GM12878 (cell line): ENCODE results near the gene ILKAP. TPM values are rescaled to one million over a fixed set of nuclear protein-coding genes. Genes with fewer than 3 reads are reported as not detected.

ENCODE experiments used
- ATAC-seq: fragments of 200-7000 bp; cut with Tn5 transposase; 3 replicates; pipeline ENCODE4 v1.9.1; 2020; ENCODE audit warnings: mild to moderate bottlenecking, moderate library complexity
- Bru-seq: library from RNA; stranded (reverse); fragments of 400-500 nt; gene quantifications from one replicate; lab custom pipeline; 2021; lab: Mats Ljungman, UMichigan
- BruChase-seq, 2 experiments: library from RNA; stranded (reverse); fragments of 400-500 nt; gene quantifications; one replicate each; lab custom pipeline; 2021; lab: Mats Ljungman, UMichigan
- BruUV-seq: library from RNA; stranded (reverse); fragments of 400-500 nt; replicated peaks from 2 replicates; lab custom pipeline; 2021; lab: Mats Ljungman, UMichigan
- CTCF ChIA-PET: fragments of 300-600 bp; sonication (Branson Sonifier 250); formaldehyde crosslinking; extraction: SDS; loops from one replicate; lab custom pipeline; 2021; ENCODE audit warnings: inconsistent platforms; lab: Yijun Ruan, JAX
- POLR2A ChIA-PET: fragments of 350-600 bp; formaldehyde crosslinking; extraction: SDS; loops from one replicate; lab custom pipeline; 2021; ENCODE audit warnings: inconsistent platforms; lab: Charles Lee
- RAD21 ChIA-PET: fragments of 300-600 bp; sonication (Branson Sonifier 250); formaldehyde crosslinking; loops from one replicate; lab custom pipeline; 2023; ENCODE audit warnings: antibody characterized with exemption; ENCODE audit not compliant: unreplicated experiment; lab: Charles Lee
- SMC1A ChIA-PET: fragments of 300-600 bp; sonication (Branson Sonifier 250); formaldehyde crosslinking; loops from one replicate; lab custom pipeline; 2023; ENCODE audit not compliant: unreplicated experiment, uncharacterized antibody; lab: Charles Lee
- DNase-seq: peaks from one replicate; pipeline ENCODE4 v3.0.0-alpha.2; 2011; ENCODE audit warnings: low read depth, low spot score
- FAIRE-seq: peaks from 3 replicates; lab custom pipeline; 2011; peaks lifted over from hg19 to GRCh38; lab: Jason Lieb, UNC
- H2AFZ ChIP-seq: 2 replicates; pipeline ENCODE4 v1.6.0; 2011; ENCODE audit warnings: low read depth, low read length, control low read depth; ENCODE audit not compliant: control insufficient read depth
- H3K27ac ChIP-seq: 2 replicates; pipeline ENCODE4 v1.5.1; 2011; ENCODE audit warnings: control low read depth; ENCODE audit not compliant: control insufficient read depth, insufficient read depth
- H3K27me3 ChIP-seq, 2 experiments: replicated peaks in 1 of 2; 2 replicates each; pipeline versions ENCODE4 v1.6.0 to v1.6.1; 2011; ENCODE audit warnings: low read length in 1 of 2; ENCODE audit not compliant: control insufficient read depth in 2 of 2, insufficient read depth in 2 of 2
- H3K36me3 ChIP-seq, 2 experiments: 2 replicates each; pipeline ENCODE4 v1.5.1; 2011; ENCODE audit warnings: low read length in 1 of 2; ENCODE audit not compliant: control insufficient read depth in 2 of 2, insufficient read depth in 2 of 2
- H3K4me1 ChIP-seq: 2 replicates; pipeline ENCODE4 v1.6.1; 2011; ENCODE audit warnings: mild to moderate bottlenecking, low read length, moderate library complexity, mixed read lengths; ENCODE audit not compliant: control insufficient read depth, insufficient read depth
- H3K4me2 ChIP-seq: 2 replicates; pipeline ENCODE4 v1.6.0; 2011; ENCODE audit warnings: control low read depth; ENCODE audit not compliant: control insufficient read depth, insufficient read depth
- H3K4me3 ChIP-seq: fragments of 200-600 bp; sonication (generic); 2 replicates; pipeline ENCODE4 v1.5.1; 2016
- H3K79me2 ChIP-seq: 2 replicates; pipeline ENCODE4 v1.6.0; 2011; ENCODE audit warnings: low read length; ENCODE audit not compliant: control insufficient read depth, insufficient read depth
- H3K9ac ChIP-seq: 2 replicates; pipeline ENCODE4 v1.8.0; 2011; ENCODE audit warnings: low read length, control low read depth, mixed read lengths; ENCODE audit not compliant: control insufficient read depth, insufficient read depth
- H3K9me3 ChIP-seq: replicated peaks from 3 replicates; pipeline ENCODE4 v1.5.1; 2011; ENCODE audit warnings: mild to moderate bottlenecking, low read length; ENCODE audit not compliant: control insufficient read depth, insufficient read depth
- H4K20me1 ChIP-seq: 2 replicates; pipeline ENCODE4 v1.6.0; 2011; ENCODE audit not compliant: control insufficient read depth, insufficient read depth
- CHD2 ChIP-seq: IDR thresholded peaks from 2 replicates; pipeline ENCODE4 v1.6.1; 2011; ENCODE audit warnings: low read depth, low read length, improper control_type of control experiment, borderline replicate concordance
- NFYB ChIP-seq: IDR thresholded peaks from 2 replicates; pipeline ENCODE4 v1.6.1; 2011; ENCODE audit warnings: low read depth, mild to moderate bottlenecking, low read length, improper control_type of control experiment, moderate library complexity; ENCODE audit not compliant: insufficient read depth
- NR2C1 ChIP-seq: fragments of 450-650 bp; IDR thresholded peaks from 2 replicates; pipeline ENCODE4 v1.6.1; 2017; ENCODE audit warnings: antibody characterized with exemption, mild to moderate bottlenecking, moderate library complexity
- NRF1 ChIP-seq: conservative IDR thresholded peaks from 2 replicates; pipeline ENCODE4 v1.6.1; 2011; ENCODE audit warnings: mild to moderate bottlenecking, low read depth, low read length, improper control_type of control experiment
- POLR2AphosphoS2 ChIP-seq: IDR thresholded peaks from 2 replicates; pipeline ENCODE4 v1.6.1; 2011; ENCODE audit warnings: low read depth, mild to moderate bottlenecking, low read length, improper control_type of control experiment, moderate library complexity
- SIX5 ChIP-seq: IDR thresholded peaks from 2 replicates; pipeline ENCODE4 v1.6.1; 2011; ENCODE audit warnings: mild to moderate bottlenecking, low read depth, low read length, moderate library complexity; ENCODE audit not compliant: severe bottlenecking
- SP1 ChIP-seq: IDR thresholded peaks from one replicate; pipeline ENCODE4 v1.6.1; 2011; ENCODE audit warnings: low read depth, low read length
- SPI1 ChIP-seq: IDR thresholded peaks from 2 replicates; pipeline ENCODE4 v1.6.1; 2011; ENCODE audit warnings: low read depth, mild to moderate bottlenecking, low read length, moderate library complexity, borderline replicate concordance; ENCODE audit not compliant: insufficient read depth
- STAT3 ChIP-seq: IDR thresholded peaks from 2 replicates; pipeline ENCODE4 v1.6.1; 2011; ENCODE audit warnings: low read depth, low read length, improper control_type of control experiment
- ZBED1 ChIP-seq: IDR thresholded peaks from 2 replicates; pipeline ENCODE4 v1.6.1; 2016; ENCODE audit warnings: borderline replicate concordance
- ZNF24 ChIP-seq: fragments of 450-650 bp; IDR thresholded peaks from 2 replicates; pipeline ENCODE4 v1.6.1; 2017; ENCODE audit warnings: antibody characterized with exemption, mild to moderate bottlenecking
- WGBS: methylation state at CpG from one replicate; pipeline ENCODE4 v1.1.6; 2016; ENCODE audit warnings: low lambda C conversion rate; ENCODE audit not compliant: insufficient replicate concordance, insufficient coverage; ENCODE audit errors: missing lambda C conversion rate; 5-methylcytosine and 5-hydroxymethylcytosine counted together
- in situ Hi-C: fragments of 300-500 bp; cut with MboI; formaldehyde crosslinking; loops from 9 replicates; pipeline ENCODE4 v1.14.3; 2018; ENCODE audit warnings: mixed read lengths
- intact Hi-C: fragments of 100-400 bp; cut with micrococcal nuclease; formaldehyde crosslinking; loops from one replicate; pipeline ENCODE4 v1.14.2; 2022; ENCODE audit not compliant: unreplicated experiment
- long read RNA-seq, 2 experiments: library from polyadenylated mRNA; unstranded; transcript quantifications; one replicate each; pipeline ENCODE4 v2.0.0, GENCODE V29; 2019 to 2020
- polyA minus RNA-seq, 3 experiments: library from RNA; depleted of rRNA, polyadenylated mRNA; stranded (reverse); fragments of >200 nt; gene quantifications; 2 replicates each; pipeline ENCODE4 v1.2.3, GENCODE V29; 2011
- polyA plus RNA-seq, 11 experiments: library from polyadenylated mRNA; depleted of rRNA in 4 of 11; unstranded in 6 of 11; stranded (reverse) in 5 of 11; fragments of >200 nt; fragmentation: Nextera tagmentation in 4 of 11; fragmentation: Illumina TruSeq in 1 of 11; extraction: Ambion mirVana in 4 of 11; extraction: Trizol in 1 of 11; gene quantifications; 1 replicate in 1 of 11; 2 replicates in 10 of 11; pipeline versions ENCODE4 v1.2.1 to v1.2.3, GENCODE V29; 2011 to 2016; ENCODE audit warnings: inconsistent platforms in 2 of 11, missing spikeins in 2 of 11, low read depth in 1 of 11
- total RNA-seq, 4 experiments: library from RNA; depleted of rRNA in 3 of 4; stranded (reverse); fragments of >200 nt in 3 of 4; fragmentation: Illumina TruSeq in 1 of 4; extraction: Trizol in 1 of 4; gene quantifications; 2 replicates each; pipeline versions ENCODE4 v1.2.1 to v1.2.3, GENCODE V29; 2013 to 2021
- TF ChIP-seq, protein P1 (sequence below): IDR thresholded peaks from 2 replicates; pipeline ENCODE4 v1.6.1; 2011; ENCODE audit warnings: borderline replicate concordance, low read depth, mild to moderate bottlenecking, moderate library complexity, mixed read lengths, low read length; ENCODE audit not compliant: insufficient read depth; ENCODE audit errors: extremely low read length
- TF ChIP-seq, protein P2 (sequence below): IDR thresholded peaks from 2 replicates; pipeline ENCODE4 v1.6.1; 2011; ENCODE audit warnings: borderline replicate concordance, low read depth, mild to moderate bottlenecking, moderate library complexity, low read length; ENCODE audit not compliant: insufficient read depth, poor library complexity, severe bottlenecking

Gene ILKAP, protein sequence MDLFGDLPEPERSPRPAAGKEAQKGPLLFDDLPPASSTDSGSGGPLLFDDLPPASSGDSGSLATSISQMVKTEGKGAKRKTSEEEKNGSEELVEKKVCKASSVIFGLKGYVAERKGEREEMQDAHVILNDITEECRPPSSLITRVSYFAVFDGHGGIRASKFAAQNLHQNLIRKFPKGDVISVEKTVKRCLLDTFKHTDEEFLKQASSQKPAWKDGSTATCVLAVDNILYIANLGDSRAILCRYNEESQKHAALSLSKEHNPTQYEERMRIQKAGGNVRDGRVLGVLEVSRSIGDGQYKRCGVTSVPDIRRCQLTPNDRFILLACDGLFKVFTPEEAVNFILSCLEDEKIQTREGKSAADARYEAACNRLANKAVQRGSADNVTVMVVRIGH
- 79.6 and 82.1 TPM in 2 replicates for total RNA-seq (2013; cell fraction: nucleolus; rRNA removed)
- total RNA-seq (2014; rRNA removed) (30.2 and 30.8 TPM in 2 replicates), total RNA-seq (2014; rRNA removed; fragmentation: Illumina TruSeq; extraction: Trizol) (22.9 and 24.0 TPM in 2 replicates), total RNA-seq (2021) (42.2 and 44.5 TPM in 2 replicates), polyA plus RNA-seq (2011; rRNA removed) (39.2 and 46.5 TPM in 2 replicates), polyA plus RNA-seq (2014; fragmentation: Illumina TruSeq; extraction: Trizol) (23.7 and 30.2 TPM in 2 replicates), polyA plus RNA-seq (2014; fragmentation: Nextera tagmentation; extraction: Ambion mirVana) (10 to 100 TPM in 1 of 2 experiments, 1 to 10 TPM in 1; 4.2 to 11.2 TPM), polyA plus RNA-seq (2014; rRNA removed) (55.8 and 65.3 TPM in 2 replicates), polyA plus RNA-seq (2016; fragmentation: Nextera tagmentation; extraction: Ambion mirVana) (10 to 100 TPM; 63.8 to 64.8 TPM), polyA minus RNA-seq (2011; rRNA and poly(A)+ RNA removed) (35.7 and 40.7 TPM in 2 replicates), Bru-seq, nascent RNA (percentile 92 among the genes with signal in this experiment), BruChase-seq, experiment 1, labeled RNA remaining after a 6-hour chase (percentile 90 among the genes with signal in this experiment), BruChase-seq, experiment 2, labeled RNA remaining after a 2-hour chase (percentile 91 among the genes with signal in this experiment)
- 15.1 TPM for polyA plus RNA-seq (2011; ENCODE audit: low read depth)
- polyA plus RNA-seq (2011; cell fraction: cytosol; rRNA removed): 33.9 and 48.0 TPM in 2 replicates
- polyA plus RNA-seq (2011; cell fraction: nucleus; rRNA removed): 84.1 and 110 TPM in 2 replicates
- 23.5 and 26.6 TPM in 2 replicates for polyA plus RNA-seq (2012)
- 9.7 and 12.7 TPM in 2 replicates for polyA minus RNA-seq (2011; cell fraction: cytosol; rRNA and poly(A)+ RNA removed)
- 30.6 and 68.0 TPM in 2 replicates for polyA minus RNA-seq (2011; cell fraction: nucleus; rRNA and poly(A)+ RNA removed)
- long read RNA-seq, experiment 1, transcript ILKAP-201 (12 exons, 1,490 nt): major isoform, 40 of 51 reads
- long read RNA-seq, experiment 1, partial matches to known transcripts: 2 of 51 reads
- long read RNA-seq, experiment 1, other reads (novel, unspliced or antisense): 9 of 51 reads
- long read RNA-seq, experiment 2, transcript ILKAP-201 (12 exons, 1,490 nt): major isoform, 92 of 128 reads
- long read RNA-seq, experiment 2, partial matches to known transcripts: 7 of 128 reads
- long read RNA-seq, experiment 2, other reads (novel, unspliced or antisense): 26 of 128 reads

GRCh38 chr2:238203094-238203972 lies at the start of gene ILKAP:
TSS of gene ILKAP (minus strand) at chr2:238203695. CDS start at chr2:238203553, 142 bp downstream.
- Histone ChIP-seq H3K27me3 (no peaks in the 10 kb centered on the region), H3K4me1 (peaks cover 12% of the 10 kb centered on the region), H3K27ac (peak within 1 kb of the TSS; percentile 76), H3K36me3 (no peaks in the 10 kb centered on the region), H3K9ac (peak within 1 kb of the TSS; percentile 88), H3K4me2 (peak within 1 kb of the TSS; percentile 93), H4K20me1 (peaks cover 6% of the 10 kb centered on the region), H2AFZ (peak within 1 kb of the TSS; percentile 83), H3K4me3 (peak within 1 kb of the TSS; percentile 79), H3K9me3 (no peaks in the 10 kb centered on the region), H3K79me2 (peaks cover 54% of the 10 kb centered on the region)
- intact Hi-C loops: loop anchor here (5.0 kb wide), 1 partner anchor 39 kb away; the partner anchor contains the start of gene HES6
- FAIRE-seq: no peak
- no peak for DNase-seq
- under 1% methylated on average over 78 of the region's 126 CpGs for WGBS
- SMC1A ChIA-PET: interaction anchor here (0.9 to 1.6 kb wide), 4 partner anchors 8 to 375 kb away, joined by 3 to 6 read pairs (median 4); no protein-coding TSS in a partner anchor
- ATAC-seq: peak; percentile 95
- POLR2A ChIA-PET: interaction anchor here (0.5 to 1.5 kb wide), 5 partner anchors 28 to 1049 kb away, joined by 3 to 5 read pairs (median 4); no protein-coding TSS in a partner anchor
- no TSS peak for BruUV-seq
- RAD21 ChIA-PET: interaction anchor here (0.9 to 1.5 kb wide), 3 partner anchors 60 to 234 kb away, joined by 3 to 5 read pairs (median 3); no protein-coding TSS in a partner anchor
- CTCF ChIA-PET: interaction anchor here (0.6 to 1.1 kb wide), 4 partner anchors 60 to 273 kb away, joined by 3 to 4 read pairs (median 3); no protein-coding TSS in a partner anchor
- in situ Hi-C loops: no loop called here
- peak; percentile 13; the same call in 1 of the 2 replicates for TF ChIP-seq CHD2
- TF ChIP-seq NR2C1: 0 out of 2 replicates have a peak, but pooled peaks have one; percentile 13
- TF ChIP-seq SPI1: no peak
- peak; percentile 56; the same call in 1 of the 2 replicates for TF ChIP-seq NFYB
- TF ChIP-seq NRF1: peak; percentile 60
- no peak for TF ChIP-seq ZBED1
- no peak for TF ChIP-seq STAT3
- TF ChIP-seq, protein P1, sequence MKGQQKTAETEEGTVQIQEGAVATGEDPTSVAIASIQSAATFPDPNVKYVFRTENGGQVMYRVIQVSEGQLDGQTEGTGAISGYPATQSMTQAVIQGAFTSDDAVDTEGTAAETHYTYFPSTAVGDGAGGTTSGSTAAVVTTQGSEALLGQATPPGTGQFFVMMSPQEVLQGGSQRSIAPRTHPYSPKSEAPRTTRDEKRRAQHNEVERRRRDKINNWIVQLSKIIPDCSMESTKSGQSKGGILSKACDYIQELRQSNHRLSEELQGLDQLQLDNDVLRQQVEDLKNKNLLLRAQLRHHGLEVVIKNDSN: peak; percentile 29
- TF ChIP-seq, protein P2, sequence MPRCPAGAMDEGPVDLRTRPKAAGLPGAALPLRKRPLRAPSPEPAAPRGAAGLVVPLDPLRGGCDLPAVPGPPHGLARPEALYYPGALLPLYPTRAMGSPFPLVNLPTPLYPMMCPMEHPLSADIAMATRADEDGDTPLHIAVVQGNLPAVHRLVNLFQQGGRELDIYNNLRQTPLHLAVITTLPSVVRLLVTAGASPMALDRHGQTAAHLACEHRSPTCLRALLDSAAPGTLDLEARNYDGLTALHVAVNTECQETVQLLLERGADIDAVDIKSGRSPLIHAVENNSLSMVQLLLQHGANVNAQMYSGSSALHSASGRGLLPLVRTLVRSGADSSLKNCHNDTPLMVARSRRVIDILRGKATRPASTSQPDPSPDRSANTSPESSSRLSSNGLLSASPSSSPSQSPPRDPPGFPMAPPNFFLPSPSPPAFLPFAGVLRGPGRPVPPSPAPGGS: no peak
- peak; percentile 55; the same call in 1 of the 2 replicates for TF ChIP-seq POLR2AphosphoS2
- 0 out of 2 replicates have a peak, but pooled peaks have one; percentile 24 for TF ChIP-seq ZNF24
- TF ChIP-seq SP1: peak; percentile 28
- no peak for TF ChIP-seq SIX5
